ENCODE data around the gene BCS1L. TPM values are rescaled to one million over a fixed set of nuclear protein-coding genes. Genes with fewer than 3 reads are reported as not detected.

The BCS1L gene
- polyA plus RNA-seq, 1 donor, result 38.9 TPM

- no peak for DNase-seq
Observed at GRCh38 chr2:218662827-218663226, 3.3 kb downstream of the BCS1L start.

GRCh38 chr2:218663901-218664300, 4.4 kb downstream of the BCS1L start:
- DNase-seq, result no peak

- no peak for DNase-seq
Observed at GRCh38 chr2:218664653-218665052, 5.2 kb downstream of the BCS1L start.

GRCh38 chr2:218671097-218671653, 11.7 kb downstream of the BCS1L start:
- DNase-seq, result no peak

- peak; percentile 90 for DNase-seq
Observed at GRCh38 chr2:218671654-218672566, 12.4 kb downstream of the BCS1L start, which contains the start of the genes RNF25 and STK36. Gene RNF25 (minus strand): TSS chr2:218672002. CDS start chr2:218671970, 32 bp downstream. Gene STK36 (plus strand): TSS chr2:218672086. CDS start chr2:218672830, 744 bp downstream.

GRCh38 chr2:218679119-218679518, 19.6 kb downstream of the BCS1L start:
- no peak for DNase-seq

GRCh38 chr2:218680061-218680460, 20.6 kb downstream of the BCS1L start:
- DNase-seq, result no peak

GRCh38 chr2:218687400-218688060, 28.0 kb downstream of the BCS1L start:
- peak; percentile 83 for DNase-seq

GRCh38 chr2:218691234-218691633, 31.8 kb downstream of the BCS1L start:
- DNase-seq, result peak; percentile 63

GRCh38 chr2:218694405-218695145, 35.1 kb downstream of the BCS1L start:
- DNase-seq, result no peak

- no peak for DNase-seq
Observed at GRCh38 chr2:218698885-218699284, 39.4 kb downstream of the BCS1L start.

GRCh38 chr2:218701806-218702205, 42.3 kb downstream of the BCS1L start:
- DNase-seq, result no peak

GRCh38 chr2:218703341-218703740, 43.9 kb downstream of the BCS1L start:
- no peak for DNase-seq

- DNase-seq, result no peak
Observed at GRCh38 chr2:218708086-218708485, 48.6 kb downstream of the BCS1L start.

GRCh38 chr2:218709908-218710307, 50.4 kb downstream of the BCS1L start:
- no peak for DNase-seq

- DNase-seq, result no peak
Observed at GRCh38 chr2:218710334-218710686, 50.8 kb downstream of the BCS1L start.

- peak; percentile 97 for DNase-seq
Observed at GRCh38 chr2:218710687-218711549, 51.4 kb downstream of the BCS1L start, which contains the start of gene TTLL4. Gene TTLL4 (plus strand): TSS chr2:218710835. CDS start chr2:218737677, 26,842 bp downstream.

- no peak for DNase-seq
Observed at GRCh38 chr2:218711550-218711929, 52.1 kb downstream of the BCS1L start.
